Liver (tissue), 9 donors: ENCODE results near the gene MPC2. TPM values are rescaled to one million over a fixed set of nuclear protein-coding genes. Genes with fewer than 3 reads are reported as not detected.

Source experiments
- DNase-seq: peaks from one replicate; pipeline ENCODE4 v3.0.0-alpha.2; 2017; ENCODE audit warnings: low spot score
- H3K27ac ChIP-seq, 2 donors: one replicate each; pipeline ENCODE4 v1.7.0; 2013; ENCODE audit warnings: inconsistent platforms in 2 of 2, low read length in 2 of 2, control low read depth in 1 of 2, low read depth in 1 of 2, mild to moderate bottlenecking in 1 of 2
- H3K27me3 ChIP-seq, 4 donors: one replicate each; pipeline versions ENCODE4 v1.6.1 to v1.7.0; 2013; ENCODE audit warnings: low read length in 3 of 4, inconsistent platforms in 1 of 4, mild to moderate bottlenecking in 1 of 4, moderate library complexity in 1 of 4; ENCODE audit not compliant: control insufficient read depth in 4 of 4, insufficient read depth in 4 of 4
- H3K36me3 ChIP-seq, 4 donors: one replicate each; pipeline versions ENCODE4 v1.6.1 to v1.7.0; 2013; ENCODE audit warnings: low read length in 3 of 4, mild to moderate bottlenecking in 3 of 4, low read depth in 1 of 4, moderate library complexity in 1 of 4; ENCODE audit not compliant: control insufficient read depth in 4 of 4, insufficient read depth in 3 of 4
- H3K4me1 ChIP-seq, 4 donors: one replicate each; pipeline versions ENCODE4 v1.6.1 to v1.7.0; 2013; ENCODE audit warnings: low read length in 3 of 4, mild to moderate bottlenecking in 3 of 4, moderate library complexity in 1 of 4; ENCODE audit not compliant: control insufficient read depth in 4 of 4, insufficient read depth in 4 of 4
- H3K4me3 ChIP-seq, 3 donors: one replicate each; pipeline versions ENCODE4 v1.6.1 to v1.7.0; 2013; ENCODE audit warnings: low read length in 3 of 3, control low read depth in 1 of 3, low read depth in 1 of 3, mild to moderate bottlenecking in 1 of 3
- H3K9ac ChIP-seq, 2 donors: one replicate each; pipeline ENCODE4 v1.7.0; 2013; ENCODE audit warnings: low read length in 2 of 2, mild to moderate bottlenecking in 2 of 2, moderate library complexity in 2 of 2, control low read depth in 1 of 2, low read depth in 1 of 2
- H3K9me3 ChIP-seq, 4 donors: one replicate each; pipeline versions ENCODE4 v1.6.1 to v1.7.0; 2013; ENCODE audit warnings: low read length in 3 of 4; ENCODE audit not compliant: control insufficient read depth in 4 of 4
- ATF3 ChIP-seq: IDR thresholded peaks from 2 replicates; pipeline ENCODE4 v1.6.1; 2016; ENCODE audit warnings: antibody characterized with exemption
- EGR1 ChIP-seq, 2 donors: IDR thresholded peaks; 2 replicates each; pipeline ENCODE4 v1.6.1; 2016 to 2018; ENCODE audit warnings: antibody characterized with exemption in 2 of 2, low read depth in 2 of 2
- FOXA1 ChIP-seq: IDR thresholded peaks from 2 replicates; pipeline ENCODE4 v1.6.1; 2016; ENCODE audit warnings: antibody characterized with exemption
- FOXA2 ChIP-seq: IDR thresholded peaks from 2 replicates; pipeline ENCODE4 v1.6.1; 2016; ENCODE audit warnings: antibody characterized with exemption
- GABPA ChIP-seq, 2 donors: IDR thresholded peaks in 1 of 2; conservative IDR thresholded peaks in 1 of 2; 2 replicates each; pipeline ENCODE4 v1.6.1; 2016; ENCODE audit warnings: antibody characterized with exemption in 2 of 2, mild to moderate bottlenecking in 1 of 2, moderate library complexity in 1 of 2
- HNF4A ChIP-seq, 2 donors: conservative IDR thresholded peaks; 2 replicates each; pipeline ENCODE4 v1.6.1; 2016; ENCODE audit warnings: antibody characterized with exemption in 2 of 2, mild to moderate bottlenecking in 2 of 2
- HNF4G ChIP-seq: IDR thresholded peaks from 2 replicates; pipeline ENCODE4 v1.6.1; 2016; ENCODE audit warnings: antibody characterized with exemption
- JUND ChIP-seq, 2 donors: IDR thresholded peaks; 2 replicates each; pipeline ENCODE4 v1.6.1; 2016; ENCODE audit warnings: antibody characterized with exemption in 2 of 2
- MAX ChIP-seq: IDR thresholded peaks from 2 replicates; pipeline ENCODE4 v1.6.1; 2016; ENCODE audit warnings: antibody characterized with exemption
- NR2F2 ChIP-seq: IDR thresholded peaks from 2 replicates; pipeline ENCODE4 v1.6.1; 2016; ENCODE audit warnings: antibody characterized with exemption
- RAD21 ChIP-seq, 2 donors: IDR thresholded peaks; 2 replicates each; pipeline ENCODE4 v1.6.1; 2016; ENCODE audit warnings: antibody characterized with exemption in 2 of 2, mild to moderate bottlenecking in 2 of 2
- RXRA ChIP-seq, 2 donors: IDR thresholded peaks; 2 replicates each; pipeline ENCODE4 v1.6.1; 2017 to 2018; ENCODE audit warnings: antibody characterized with exemption in 2 of 2, mild to moderate bottlenecking in 1 of 2
- SP1 ChIP-seq: IDR thresholded peaks from 2 replicates; pipeline ENCODE4 v1.6.1; 2018; ENCODE audit warnings: antibody characterized with exemption, mild to moderate bottlenecking
- TAF1 ChIP-seq: conservative IDR thresholded peaks from 2 replicates; pipeline ENCODE4 v1.6.1; 2016; ENCODE audit warnings: antibody characterized with exemption, mild to moderate bottlenecking
- YY1 ChIP-seq: IDR thresholded peaks from 2 replicates; pipeline ENCODE4 v1.6.1; 2016; ENCODE audit warnings: antibody characterized with exemption, mild to moderate bottlenecking
- ZBTB33 ChIP-seq: IDR thresholded peaks from 2 replicates; pipeline ENCODE4 v1.6.1; 2016; ENCODE audit warnings: antibody characterized with exemption
- WGBS: extraction: QIAGEN DNeasy Blood & Tissue Kit; methylation state at CpG from one replicate; pipeline ENCODE4 v1.1.7; 2013; 5-methylcytosine and 5-hydroxymethylcytosine counted together
- polyA plus RNA-seq, 2 donors: library from polyadenylated mRNA; stranded (reverse) in 1 of 2; unstranded in 1 of 2; fragments of 200-250 nt in 1 of 2; fragments of >200 nt in 1 of 2; fragmentation: Nextera tagmentation in 1 of 2; extraction: Ambion mirVana in 1 of 2; gene quantifications; one replicate each; pipeline versions ENCODE4 v1.2.1 to v1.2.3, GENCODE V29; 2013 to 2015
- total RNA-seq, 2 donors: library from RNA; depleted of rRNA; stranded (reverse); fragments of >200 nt; gene quantifications; one replicate each; pipeline ENCODE4 v1.2.3, GENCODE V29; 2014
- TF ChIP-seq, protein P1 (sequence below): fragments of 150-350 bp; IDR thresholded peaks from 2 replicates; pipeline ENCODE4 v1.5.1; 2017; ENCODE audit warnings: improper control_type of control experiment, low read depth, low read length; ENCODE audit not compliant: missing input control
- TF ChIP-seq, protein P2 (sequence below): IDR thresholded peaks from 2 replicates; pipeline ENCODE4 v1.6.1; 2016; ENCODE audit warnings: antibody characterized with exemption, mild to moderate bottlenecking
- donor health status: healthy.
- donor health status: healthy.
- donor health status: healthy.
- donor health status: healthy.
- donor health status: healthy.

The MPC2 gene
- total and polyA plus RNA-seq, 4 donors: 78.8 to 369 (median 127) TPM

DNA sequence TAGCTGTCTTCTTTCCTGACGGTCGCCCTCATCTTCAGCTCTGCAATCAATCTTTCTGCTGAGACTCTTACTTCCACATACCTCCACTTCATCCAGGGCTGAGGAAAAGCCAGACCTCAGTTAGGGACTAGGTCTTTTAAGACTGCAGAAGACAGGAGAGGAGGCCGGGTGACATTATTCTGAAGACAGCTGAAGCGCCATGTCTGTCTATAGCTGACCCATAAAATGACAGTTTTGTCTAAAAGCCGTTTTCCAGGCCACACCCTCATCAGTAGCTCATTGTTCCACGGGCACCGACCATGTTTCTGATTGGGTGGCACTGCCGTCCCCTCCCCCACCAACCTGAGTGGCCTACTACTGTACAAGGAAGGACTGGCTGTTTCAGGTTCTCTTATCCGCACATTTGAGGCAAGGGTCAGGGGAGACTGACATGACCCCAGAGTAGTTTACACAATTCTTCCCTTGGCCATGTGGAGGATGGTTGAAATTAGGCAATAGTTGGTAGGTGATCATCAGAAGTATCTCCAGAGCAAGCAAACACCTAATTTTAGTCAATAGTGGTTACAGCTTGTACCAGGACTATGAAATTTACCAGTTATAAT, 22.9 kb downstream of the MPC2 start, which contains the start of gene ADCY10:
TSS of gene ADCY10 (minus strand) at position 240 of the 602 bp plus-strand sequence. CDS start 8,994 bp downstream, outside the sequence.
- peak within 1 kb of the TSS; percentile 81 to 91 for H3K27ac ChIP-seq
- H3K27me3 ChIP-seq: no peaks in the 10 kb centered on the region
- 40% methylated on average over 9 of the region's 9 CpGs for WGBS
- DNase-seq: peak; percentile 71
- peak within 1 kb of the TSS; percentile 77 to 97 for H3K9ac ChIP-seq
- H3K9me3 ChIP-seq: no peaks in the 10 kb centered on the region
- peaks cover 7 to 47% (median 29%) of the 10 kb centered on the region in 4 donors for H3K4me1 ChIP-seq
- peak within 1 kb of the TSS; percentile 63 to 91 (median 72) for H3K4me3 ChIP-seq
- TF ChIP-seq EGR1 (IDR thresholded peaks at IDR 0.05; ENCODE audit: low read depth in 2 of 2) (peak in 1 of 2 donors; percentile 61), HNF4A (conservative IDR thresholded peaks at IDR 0.05) (peak; percentile 85 to 89), FOXA2 (peak; percentile 88), ZBTB33 (peak; percentile 92), ATF3 (peak; percentile 49), SP1 (peak; percentile 95), FOXA1 (peak; percentile 77), RXRA (IDR thresholded peaks at IDR 0.05) (peak; percentile 99), HNF4G (peak; percentile 47), RAD21 (IDR thresholded peaks at IDR 0.05) (peak; percentile 62 to 68), NR2F2 (peak; percentile 72), MAX (peak; percentile 95), TAF1 (peak; percentile 35), GABPA (IDR thresholded peaks at IDR 0.05 in 1 of 2, conservative IDR thresholded peaks at IDR 0.05 in 1 of 2) (peak in 1 of 2 donors; percentile 33), JUND (IDR thresholded peaks at IDR 0.05) (peak; percentile 49 to 91), YY1 (peak; percentile 97)
- TF ChIP-seq, protein P1, sequence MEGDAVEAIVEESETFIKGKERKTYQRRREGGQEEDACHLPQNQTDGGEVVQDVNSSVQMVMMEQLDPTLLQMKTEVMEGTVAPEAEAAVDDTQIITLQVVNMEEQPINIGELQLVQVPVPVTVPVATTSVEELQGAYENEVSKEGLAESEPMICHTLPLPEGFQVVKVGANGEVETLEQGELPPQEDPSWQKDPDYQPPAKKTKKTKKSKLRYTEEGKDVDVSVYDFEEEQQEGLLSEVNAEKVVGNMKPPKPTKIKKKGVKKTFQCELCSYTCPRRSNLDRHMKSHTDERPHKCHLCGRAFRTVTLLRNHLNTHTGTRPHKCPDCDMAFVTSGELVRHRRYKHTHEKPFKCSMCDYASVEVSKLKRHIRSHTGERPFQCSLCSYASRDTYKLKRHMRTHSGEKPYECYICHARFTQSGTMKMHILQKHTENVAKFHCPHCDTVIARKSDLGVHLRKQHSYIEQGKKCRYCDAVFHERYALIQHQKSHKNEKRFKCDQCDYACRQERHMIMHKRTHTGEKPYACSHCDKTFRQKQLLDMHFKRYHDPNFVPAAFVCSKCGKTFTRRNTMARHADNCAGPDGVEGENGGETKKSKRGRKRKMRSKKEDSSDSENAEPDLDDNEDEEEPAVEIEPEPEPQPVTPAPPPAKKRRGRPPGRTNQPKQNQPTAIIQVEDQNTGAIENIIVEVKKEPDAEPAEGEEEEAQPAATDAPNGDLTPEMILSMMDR: no peak
- TF ChIP-seq, protein P2, sequence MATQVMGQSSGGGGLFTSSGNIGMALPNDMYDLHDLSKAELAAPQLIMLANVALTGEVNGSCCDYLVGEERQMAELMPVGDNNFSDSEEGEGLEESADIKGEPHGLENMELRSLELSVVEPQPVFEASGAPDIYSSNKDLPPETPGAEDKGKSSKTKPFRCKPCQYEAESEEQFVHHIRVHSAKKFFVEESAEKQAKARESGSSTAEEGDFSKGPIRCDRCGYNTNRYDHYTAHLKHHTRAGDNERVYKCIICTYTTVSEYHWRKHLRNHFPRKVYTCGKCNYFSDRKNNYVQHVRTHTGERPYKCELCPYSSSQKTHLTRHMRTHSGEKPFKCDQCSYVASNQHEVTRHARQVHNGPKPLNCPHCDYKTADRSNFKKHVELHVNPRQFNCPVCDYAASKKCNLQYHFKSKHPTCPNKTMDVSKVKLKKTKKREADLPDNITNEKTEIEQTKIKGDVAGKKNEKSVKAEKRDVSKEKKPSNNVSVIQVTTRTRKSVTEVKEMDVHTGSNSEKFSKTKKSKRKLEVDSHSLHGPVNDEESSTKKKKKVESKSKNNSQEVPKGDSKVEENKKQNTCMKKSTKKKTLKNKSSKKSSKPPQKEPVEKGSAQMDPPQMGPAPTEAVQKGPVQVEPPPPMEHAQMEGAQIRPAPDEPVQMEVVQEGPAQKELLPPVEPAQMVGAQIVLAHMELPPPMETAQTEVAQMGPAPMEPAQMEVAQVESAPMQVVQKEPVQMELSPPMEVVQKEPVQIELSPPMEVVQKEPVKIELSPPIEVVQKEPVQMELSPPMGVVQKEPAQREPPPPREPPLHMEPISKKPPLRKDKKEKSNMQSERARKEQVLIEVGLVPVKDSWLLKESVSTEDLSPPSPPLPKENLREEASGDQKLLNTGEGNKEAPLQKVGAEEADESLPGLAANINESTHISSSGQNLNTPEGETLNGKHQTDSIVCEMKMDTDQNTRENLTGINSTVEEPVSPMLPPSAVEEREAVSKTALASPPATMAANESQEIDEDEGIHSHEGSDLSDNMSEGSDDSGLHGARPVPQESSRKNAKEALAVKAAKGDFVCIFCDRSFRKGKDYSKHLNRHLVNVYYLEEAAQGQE: peak; percentile 81
- peaks cover 0 to 8% (median 0%) of the 10 kb centered on the region in 4 donors for H3K36me3 ChIP-seq
